Forelimb muscle (tissue), 1 donor: ENCODE measurements around the gene SLC22A17. TPM values are rescaled to one million over a fixed set of nuclear protein-coding genes. Genes with fewer than 3 reads are reported as not detected.
A peak's percentile ranks its signal among the peaks of the same experiment; 100 is the strongest.
"Not testable (repeated sequence)": the region's sequence is repeated elsewhere in the genome, so short reads cannot be mapped to it uniquely, and the experiment has no call there.

Experiments used
- DNase-seq: peaks from one replicate; pipeline ENCODE4 v3.0.0-alpha.2; 2013; ENCODE audit warnings: low read depth
- polyA plus RNA-seq: library from polyadenylated mRNA; unstranded; fragments of 120-200 nt; gene quantifications from one replicate; pipeline ENCODE4 v1.2.1, GENCODE V29; 2013; ENCODE audit not compliant: insufficient read length

SLC22A17 gene
- polyA plus RNA-seq, 1 donor: 23.3 TPM

DNA sequence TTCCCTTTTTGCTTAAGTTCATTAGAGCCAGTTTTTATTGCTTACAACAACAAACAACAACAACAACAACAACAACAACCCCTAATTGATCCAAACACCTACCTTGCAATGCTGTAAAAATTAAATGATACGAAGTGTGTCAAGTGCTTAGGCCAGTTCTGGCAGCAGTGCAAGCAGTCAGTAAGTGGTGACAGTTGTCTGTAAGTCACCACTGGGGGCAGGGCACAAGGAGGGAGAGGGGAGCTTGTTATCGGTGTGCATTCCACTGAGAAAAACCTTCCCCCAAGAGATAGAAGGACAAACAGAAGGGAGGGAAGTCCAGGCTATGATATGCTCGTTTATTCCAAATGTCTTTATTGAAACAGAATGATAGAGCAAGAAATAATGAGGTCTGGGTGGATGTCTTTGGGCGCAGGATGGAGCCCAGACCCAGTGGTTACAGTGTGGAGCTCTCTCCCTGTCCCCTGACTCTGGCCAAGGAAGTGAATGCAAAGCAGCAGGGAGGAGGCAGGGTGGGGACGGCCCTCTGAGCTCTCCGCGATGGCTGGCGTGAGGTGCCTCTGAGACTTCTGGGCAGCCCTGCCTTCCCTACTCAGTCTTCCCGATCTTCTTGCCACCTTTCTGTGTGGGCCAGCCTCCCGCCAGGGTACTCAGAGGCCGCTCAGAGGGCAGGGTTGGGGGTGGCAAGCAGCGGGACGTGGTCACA lies 6.5 kb downstream of the SLC22A17 start:
- no peak for DNase-seq

- no peak for DNase-seq
These were observed 8.2 kb downstream of the SLC22A17 start for GRCh38 chr14:23344481-23344880.

- no peak for DNase-seq
These were observed 13.0 kb downstream of the SLC22A17 start for GRCh38 chr14:23339506-23340268.

DNA sequence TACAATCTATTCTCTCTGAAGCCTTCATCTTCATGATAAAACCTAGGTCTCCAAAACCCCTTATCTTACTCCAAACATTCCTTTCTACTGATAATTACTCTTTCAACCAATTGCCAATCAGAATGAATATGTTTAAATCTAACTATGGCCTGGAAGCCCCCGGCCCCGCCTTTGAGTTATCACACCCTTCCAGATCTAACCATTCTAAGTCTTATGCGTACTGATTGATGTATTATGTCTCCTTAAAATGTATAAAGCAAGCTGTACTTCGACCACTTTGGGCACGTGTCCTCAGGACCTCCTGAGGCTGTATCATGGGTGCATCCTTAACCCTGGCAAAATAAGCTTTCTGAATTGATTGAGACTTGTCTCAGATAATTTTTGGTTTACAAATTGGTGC lies 17.1 kb downstream of the SLC22A17 start:
- DNase-seq: no peak

GRCh38 chr14:23327947-23328744 lies 24.5 kb downstream of the SLC22A17 start:
- peak; percentile 47 for DNase-seq

- no peak for DNase-seq
These were observed 26.0 kb downstream of the SLC22A17 start for GRCh38 chr14:23326491-23327332.

GRCh38 chr14:23325746-23326145 lies 26.9 kb downstream of the SLC22A17 start:
- not testable (repeated sequence) for DNase-seq

- DNase-seq: no peak
These were observed 27.7 kb downstream of the SLC22A17 start for GRCh38 chr14:23324993-23325392.

DNA sequence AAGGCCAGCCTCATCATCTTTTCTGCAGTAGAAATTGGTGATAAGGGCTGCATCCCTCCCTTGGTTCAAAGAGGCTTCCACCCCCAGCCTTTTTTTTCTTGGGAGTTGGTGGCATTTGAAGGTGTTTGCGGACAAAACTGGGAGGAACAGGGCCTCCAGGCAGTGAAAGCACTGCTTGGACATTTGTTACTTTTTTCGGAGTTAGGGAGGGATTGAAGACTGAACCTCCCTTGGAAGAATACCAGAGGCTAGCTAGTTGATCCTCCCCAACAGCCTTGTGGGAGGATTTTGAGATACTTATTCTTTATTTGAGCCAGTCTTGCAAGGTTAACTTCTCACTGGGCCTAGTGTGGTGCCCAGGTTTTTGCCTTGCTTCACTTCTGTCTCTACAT lies 28.2 kb downstream of the SLC22A17 start:
- no peak for DNase-seq

GRCh38 chr14:23323838-23324454 lies 28.7 kb downstream of the SLC22A17 start:
- DNase-seq: no peak

DNA sequence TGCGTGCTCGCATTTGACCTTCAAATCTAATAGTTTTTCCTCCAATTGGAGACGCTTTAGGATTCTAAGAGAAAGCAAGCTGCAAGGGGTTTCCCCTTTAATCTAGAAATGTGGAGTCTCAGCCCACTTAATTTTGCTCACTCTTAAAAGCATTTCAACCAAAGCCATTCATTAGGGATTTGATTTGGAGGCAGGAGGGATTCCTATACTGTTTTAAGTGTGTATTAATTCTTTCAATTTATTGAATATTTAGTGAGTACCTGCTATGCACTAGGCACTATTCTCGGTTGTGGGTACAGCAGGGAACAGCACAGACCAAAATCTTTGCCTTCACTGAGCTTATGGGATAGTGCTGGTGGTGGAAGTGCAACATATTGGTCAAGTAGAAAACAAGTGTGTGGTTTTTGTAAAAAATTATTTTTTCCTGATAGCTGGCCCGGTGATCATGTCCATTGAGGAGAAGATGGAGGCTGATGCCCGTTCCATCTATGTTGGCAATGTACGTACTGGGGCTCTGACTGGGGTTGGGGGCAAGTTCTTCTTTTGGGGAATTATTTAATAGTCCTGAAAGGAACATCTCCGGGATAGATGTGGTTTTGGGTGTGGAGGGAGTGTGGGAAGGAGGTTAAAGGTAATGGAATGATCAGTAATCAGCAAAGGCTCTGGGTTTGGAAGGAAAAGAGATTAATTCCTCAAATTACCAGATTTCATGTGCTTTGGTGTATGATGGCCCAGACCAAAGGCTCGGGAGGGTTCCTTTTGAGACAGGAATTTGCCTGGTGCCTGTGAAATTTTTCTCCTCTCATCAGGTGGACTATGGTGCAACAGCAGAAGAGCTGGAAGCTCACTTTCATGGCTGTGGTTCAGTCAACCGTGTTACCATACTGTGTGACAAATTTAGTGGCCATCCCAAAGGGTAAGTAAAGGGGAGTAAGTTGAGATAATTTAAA lies 29.8 kb downstream of the SLC22A17 start:
- DNase-seq: no peak

DNA sequence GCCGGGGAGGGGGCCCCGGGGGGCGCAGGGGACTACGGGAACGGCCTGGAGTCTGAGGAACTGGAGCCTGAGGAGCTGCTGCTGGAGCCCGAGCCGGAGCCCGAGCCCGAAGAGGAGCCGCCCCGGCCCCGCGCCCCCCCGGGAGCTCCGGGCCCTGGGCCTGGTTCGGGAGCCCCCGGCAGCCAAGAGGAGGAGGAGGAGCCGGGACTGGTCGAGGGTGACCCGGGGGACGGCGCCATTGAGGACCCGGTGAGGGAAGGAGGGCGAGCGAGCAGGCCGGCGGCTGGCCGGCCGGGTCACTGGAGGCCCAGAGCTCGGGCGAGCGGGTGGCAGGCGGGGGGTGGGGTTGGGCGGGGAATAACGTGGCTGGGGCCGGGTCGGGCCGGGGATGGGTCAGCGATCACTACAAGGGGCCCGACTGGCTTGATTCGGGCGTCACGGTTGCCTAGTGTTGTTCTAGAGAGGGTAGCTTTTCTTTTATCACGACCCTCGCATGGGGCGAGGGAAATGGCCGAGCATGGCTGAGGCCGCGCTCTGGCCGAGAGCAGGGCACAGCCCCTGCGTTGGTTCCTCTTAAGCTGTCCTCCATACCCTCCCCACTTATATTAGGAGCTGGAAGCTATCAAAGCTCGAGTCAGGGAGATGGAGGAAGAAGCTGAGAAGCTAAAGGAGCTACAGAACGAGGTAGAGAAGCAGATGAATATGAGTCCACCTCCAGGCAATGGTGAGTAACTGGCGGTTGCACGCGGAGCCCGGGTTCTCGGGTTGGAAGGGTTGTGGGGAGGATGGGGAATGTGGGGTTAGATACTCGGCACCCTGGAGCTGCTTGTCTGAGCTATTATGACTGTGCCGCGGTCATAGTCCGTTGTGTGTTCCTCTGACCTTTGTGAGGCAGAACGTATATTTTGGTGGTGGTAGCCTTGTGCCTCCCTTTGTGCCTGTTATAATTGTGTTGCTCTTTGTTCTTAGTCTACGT lies 30.8 kb downstream of the SLC22A17 start:
- DNase-seq: no peak

GRCh38 chr14:23320584-23321571 lies 31.8 kb downstream of the SLC22A17 start, which contains the start of gene PABPN1:
Gene PABPN1 (plus strand): TSS chr14:23321457. CDS start chr14:23321470, 13 bp downstream.
- peak; percentile 98 for DNase-seq

DNA sequence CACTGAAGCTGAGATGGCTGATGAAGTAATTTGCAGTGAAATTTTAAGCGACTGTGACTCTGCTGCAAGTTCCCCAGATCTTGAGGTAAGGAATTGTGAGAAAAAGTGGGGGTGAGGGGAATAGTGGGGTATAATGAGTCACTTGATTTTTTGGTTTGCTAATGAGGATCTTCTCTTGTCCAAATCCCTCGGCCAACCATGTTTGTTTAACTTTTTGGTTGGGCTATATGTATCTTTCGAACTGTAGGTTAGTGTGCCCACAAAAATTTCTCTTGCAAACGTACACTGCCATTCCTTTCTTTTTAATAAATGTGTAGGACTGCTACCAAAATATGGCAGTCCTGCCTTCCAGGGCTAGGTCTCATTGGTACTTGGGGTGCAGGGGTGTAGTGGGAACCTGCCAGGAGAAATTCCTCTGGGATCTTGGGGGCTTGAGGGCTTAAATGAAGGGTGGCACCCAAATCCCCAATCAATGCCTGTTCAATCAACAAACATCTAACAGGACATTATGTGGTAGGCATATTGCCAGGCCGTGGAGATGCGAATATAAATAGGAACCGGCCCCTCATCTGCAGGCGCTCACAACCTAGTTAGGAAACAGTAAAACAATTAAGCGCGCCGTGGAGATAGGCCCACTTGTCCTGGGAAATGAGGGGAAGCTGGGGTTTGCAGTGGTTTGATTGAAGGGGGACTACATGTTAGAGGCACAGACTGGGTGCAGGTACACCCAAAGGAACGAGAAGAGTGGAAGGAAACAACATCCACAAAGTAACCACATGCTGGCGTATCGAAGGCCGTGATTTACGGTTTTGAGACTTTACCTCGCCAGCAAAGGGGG lies 32.7 kb downstream of the SLC22A17 start:
- no peak for DNase-seq

GRCh38 chr14:23316300-23316699 lies 36.4 kb downstream of the SLC22A17 start:
- no peak for DNase-seq

DNA sequence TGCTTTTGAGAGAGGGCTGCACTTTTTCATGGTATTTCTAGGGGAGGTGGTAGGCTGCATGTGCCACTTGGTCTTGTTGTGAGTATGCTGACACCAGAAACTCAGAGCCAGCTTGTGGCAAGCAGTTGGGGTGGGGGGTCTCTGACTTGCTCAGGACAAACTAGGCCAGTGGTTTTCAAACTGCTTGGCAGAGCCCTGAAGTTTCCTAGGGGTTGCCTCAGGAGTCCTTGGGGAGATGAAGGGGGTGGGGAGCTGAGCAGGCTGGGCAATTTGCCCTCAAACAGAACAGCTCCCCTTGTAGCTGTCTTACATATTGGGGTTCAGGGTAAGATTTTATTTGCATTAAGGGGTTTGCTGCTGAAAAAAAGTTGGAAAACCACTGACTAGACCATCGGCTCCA lies 42.1 kb downstream of the SLC22A17 start:
- no peak for DNase-seq
